ENCODE data around the gene DNAJC27.

The DNAJC27 gene

DNA sequence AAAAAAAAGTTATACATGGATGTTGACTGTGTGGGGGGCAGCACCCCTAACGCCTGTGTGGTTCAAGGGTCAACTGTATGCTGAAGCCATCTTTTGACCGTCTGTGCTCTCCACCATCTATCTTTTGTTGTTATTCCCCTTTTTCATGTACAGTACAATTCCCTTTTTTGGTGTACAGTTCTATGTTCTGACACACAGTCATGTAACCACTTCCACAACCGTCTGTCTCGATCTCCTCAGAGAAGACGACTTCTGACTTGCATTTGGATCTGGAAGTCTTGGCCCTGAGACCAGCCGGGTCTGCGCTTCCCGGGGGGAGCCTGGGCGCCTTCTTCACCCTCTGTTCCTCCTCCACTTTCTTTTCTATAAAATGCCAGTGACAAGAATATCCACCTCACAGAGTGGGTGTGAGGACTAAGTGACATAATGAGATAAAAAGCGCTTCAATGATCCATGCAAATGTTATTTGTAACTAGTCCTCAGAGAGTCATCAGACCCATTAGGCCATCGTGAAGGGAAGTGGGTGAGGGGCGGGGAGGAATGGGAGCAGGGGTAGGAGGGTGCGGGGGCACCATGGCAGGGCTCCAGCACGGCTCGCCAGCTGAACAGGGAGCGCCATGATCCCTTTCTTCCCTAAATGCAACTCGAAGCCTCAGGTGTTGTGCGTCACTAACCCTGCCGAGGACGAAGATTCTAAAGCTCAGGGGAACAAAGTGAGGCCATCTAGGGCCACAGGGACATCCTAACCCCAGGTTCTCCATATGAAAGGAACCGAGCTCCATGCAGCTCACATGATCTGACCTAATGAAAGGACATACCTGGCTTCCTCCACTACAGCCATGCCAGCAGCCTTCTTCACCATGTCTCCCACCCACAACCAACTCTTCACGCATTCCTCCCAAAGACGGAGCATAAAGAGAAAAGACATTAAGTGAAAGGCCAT lies 68.3 kb downstream of the DNAJC27 start:
- no peak for DNase-seq

DNA sequence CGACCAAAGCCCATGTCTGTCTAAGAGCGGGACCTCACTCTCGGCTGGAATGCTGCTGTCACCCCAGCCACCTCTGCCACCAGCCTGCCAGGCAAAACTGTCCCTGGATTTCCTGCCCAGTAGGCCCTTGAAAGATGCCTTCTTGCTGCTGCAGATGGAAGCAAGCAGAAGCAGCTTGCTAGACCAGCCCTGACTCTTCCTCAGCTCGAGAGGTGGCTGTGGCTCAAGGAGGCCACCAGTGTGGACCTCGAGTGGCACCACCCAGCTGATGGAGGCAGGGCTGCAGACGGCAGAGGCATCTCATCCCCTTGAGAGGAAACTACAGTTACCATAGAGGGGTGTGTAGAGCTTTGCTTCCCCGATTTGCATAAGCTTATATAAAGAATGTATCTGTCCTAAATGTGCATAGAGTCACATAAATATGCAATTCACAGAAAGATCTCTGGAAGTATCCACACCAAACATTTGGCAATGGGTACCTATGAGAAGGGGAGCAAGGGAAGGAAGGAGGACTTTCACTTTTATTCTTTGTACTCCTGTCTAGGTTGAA lies 72.3 kb downstream of the DNAJC27 start:
- no peak for DNase-seq

DNA sequence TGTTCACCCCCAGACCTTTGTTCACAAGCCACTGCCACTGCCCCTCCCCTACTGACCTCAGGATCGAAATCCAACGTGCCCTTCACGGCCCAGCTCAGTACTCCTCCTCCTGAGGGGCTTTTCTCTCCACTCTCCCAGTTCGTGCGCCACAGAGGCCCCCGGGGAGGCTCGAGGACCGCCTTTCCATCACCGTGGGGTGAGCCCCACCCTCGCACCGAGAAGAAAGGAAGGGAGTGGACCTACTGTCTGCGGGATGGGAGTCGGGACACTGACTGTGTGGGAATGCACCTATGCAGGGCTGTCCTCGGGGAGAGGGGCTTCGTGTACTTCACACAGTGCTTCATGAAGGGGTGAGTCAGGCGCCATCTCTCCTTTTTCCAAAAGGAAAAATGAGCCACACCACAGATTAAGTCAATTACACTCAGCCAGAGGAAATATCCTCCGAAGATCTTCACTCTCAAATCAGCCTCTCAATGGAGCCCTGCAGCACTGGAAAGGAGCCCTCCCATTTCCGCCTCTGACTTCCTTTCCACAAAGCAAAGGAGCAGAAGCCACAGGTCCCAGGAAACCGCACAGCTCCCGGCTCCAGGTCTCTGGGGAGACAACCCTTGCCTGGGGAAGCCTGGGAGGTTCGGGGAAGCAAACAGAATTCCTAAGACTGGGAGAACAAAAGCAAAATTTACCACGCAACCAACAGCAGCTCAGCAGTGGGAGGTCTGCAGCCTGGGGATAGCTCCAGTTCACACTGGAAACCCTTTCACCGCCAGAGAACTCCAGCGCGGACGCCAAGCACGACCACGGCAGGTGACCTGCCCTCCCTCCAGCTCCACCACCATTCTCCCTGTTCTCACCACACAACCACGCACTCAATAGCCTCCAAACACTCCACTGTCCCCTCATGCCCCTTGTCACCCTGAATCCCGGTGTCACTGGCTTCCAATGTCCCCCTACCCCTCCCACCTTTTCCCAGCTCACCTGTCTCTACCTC lies 73.3 kb downstream of the DNAJC27 start:
- DNase-seq, result no peak

DNA sequence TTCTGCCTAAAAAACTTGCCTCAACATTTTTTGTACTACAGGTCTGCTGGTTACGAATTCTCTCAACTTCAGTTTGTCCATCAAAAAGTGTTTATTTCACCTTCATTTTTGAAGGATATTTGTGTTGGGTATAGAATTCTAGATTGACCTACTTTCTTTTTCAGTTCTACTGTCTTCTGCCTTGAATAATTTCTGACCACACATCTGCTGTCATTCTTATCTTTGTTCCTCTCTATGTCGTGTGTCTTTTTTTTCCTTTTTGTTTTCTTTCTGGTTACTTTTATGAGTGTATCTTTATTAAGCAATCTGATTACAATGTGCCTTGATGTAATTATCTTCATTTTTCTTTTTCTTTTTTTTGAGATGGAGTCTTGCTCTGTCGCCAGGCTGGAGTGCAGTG lies 77.0 kb downstream of the DNAJC27 start:
- no peak for DNase-seq

DNA sequence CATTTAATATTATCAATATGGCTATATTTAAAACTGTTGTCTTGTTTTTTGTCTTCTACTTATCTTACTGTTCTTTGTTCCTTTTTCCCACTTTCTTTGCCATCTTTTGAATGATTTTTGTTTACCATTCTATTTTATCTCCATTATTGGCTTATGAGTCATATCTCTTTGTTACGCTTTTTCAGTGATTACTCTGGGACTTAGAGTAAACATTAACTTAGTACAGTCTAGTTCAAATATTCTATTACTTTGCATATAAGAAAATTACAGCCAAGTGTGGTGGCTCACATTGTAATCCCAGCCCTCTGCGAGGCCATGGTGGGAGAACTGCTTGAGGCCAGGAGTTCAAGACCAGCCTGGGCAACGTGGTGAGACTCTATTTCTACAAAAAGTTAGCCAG lies 77.8 kb downstream of the DNAJC27 start:
- DNase-seq, result no peak

Measured in femur (tissue), 1 donor.